Spleen (tissue), 7 donors: ENCODE results near the gene HSPA9.

Experiments
- POLR2A ChIP-seq, 3 donors: fragments of 450-650 bp; IDR thresholded peaks; one replicate each; pipeline ENCODE4 v1.5.1; 2017; ENCODE audit warnings: antibody characterized with exemption in 3 of 3, mild to moderate bottlenecking in 1 of 3
- TF ChIP-seq, protein P1 (sequence below), 11 experiments: fragments of 200-600 bp in 7 of 11; fragments of 450-650 bp in 4 of 11; sonication (generic) in 4 of 11; IDR thresholded peaks in 8 of 11; conservative IDR thresholded peaks in 3 of 11; 1 replicate in 7 of 11; 2 replicates in 4 of 11; pipeline versions ENCODE4 v1.4.0 to v1.8.0; 2016 to 2021; ENCODE audit warnings: antibody characterized with exemption in 11 of 11, inconsistent platforms in 4 of 11, mild to moderate bottlenecking in 1 of 11
- donor health status: DM: no; HTN: no; CAD: no; lungs with moderate emphysema.
- donor health status: DM: no; HTN: no; CAD: no.
- donor health status: DM: no; HTN: no; CAD: no.

DNA sequence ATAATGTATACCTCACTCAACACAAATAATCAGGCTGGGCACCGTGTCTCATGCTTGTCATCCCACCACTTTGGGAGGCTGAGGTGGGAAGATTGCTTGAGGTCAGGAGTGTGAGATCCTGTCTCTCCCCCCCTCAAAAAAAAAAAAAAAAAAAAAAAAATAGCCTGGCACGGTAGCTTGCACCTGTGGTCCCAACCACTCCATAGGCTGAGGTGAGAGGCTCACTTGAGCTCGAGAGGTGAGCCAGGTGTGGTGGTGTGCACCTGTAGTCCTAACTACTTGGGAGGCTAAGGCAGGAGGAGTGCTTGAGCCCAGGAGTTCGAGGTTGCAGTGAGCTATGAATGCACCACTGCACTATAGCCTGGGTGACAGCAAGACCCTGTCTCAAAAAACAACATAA is 22.5 kb downstream of the HSPA9 start:
- TF ChIP-seq, protein P1, sequence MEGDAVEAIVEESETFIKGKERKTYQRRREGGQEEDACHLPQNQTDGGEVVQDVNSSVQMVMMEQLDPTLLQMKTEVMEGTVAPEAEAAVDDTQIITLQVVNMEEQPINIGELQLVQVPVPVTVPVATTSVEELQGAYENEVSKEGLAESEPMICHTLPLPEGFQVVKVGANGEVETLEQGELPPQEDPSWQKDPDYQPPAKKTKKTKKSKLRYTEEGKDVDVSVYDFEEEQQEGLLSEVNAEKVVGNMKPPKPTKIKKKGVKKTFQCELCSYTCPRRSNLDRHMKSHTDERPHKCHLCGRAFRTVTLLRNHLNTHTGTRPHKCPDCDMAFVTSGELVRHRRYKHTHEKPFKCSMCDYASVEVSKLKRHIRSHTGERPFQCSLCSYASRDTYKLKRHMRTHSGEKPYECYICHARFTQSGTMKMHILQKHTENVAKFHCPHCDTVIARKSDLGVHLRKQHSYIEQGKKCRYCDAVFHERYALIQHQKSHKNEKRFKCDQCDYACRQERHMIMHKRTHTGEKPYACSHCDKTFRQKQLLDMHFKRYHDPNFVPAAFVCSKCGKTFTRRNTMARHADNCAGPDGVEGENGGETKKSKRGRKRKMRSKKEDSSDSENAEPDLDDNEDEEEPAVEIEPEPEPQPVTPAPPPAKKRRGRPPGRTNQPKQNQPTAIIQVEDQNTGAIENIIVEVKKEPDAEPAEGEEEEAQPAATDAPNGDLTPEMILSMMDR (IDR thresholded peaks at IDR 0.05 in 8 of 11, conservative IDR thresholded peaks at IDR 0.05 in 3 of 11), result no peak
- no peak for TF ChIP-seq POLR2A (IDR thresholded peaks at IDR 0.05)
